MV-4-11 (cell line): ENCODE measurements around the gene MAN2B2.
"Not testable (repeated sequence)": the region's sequence is repeated elsewhere in the genome, so short reads cannot be mapped to it uniquely, and the experiment has no call there.

Source experiments
- DNase-seq: peaks from one replicate; lab custom pipeline; 2025; lab: John Stamatoyannopoulos, UW

Gene MAN2B2

GRCh38 chr4:6643141-6643847 lies 68.3 kb downstream of the MAN2B2 start:
- DNase-seq, result no peak

DNA sequence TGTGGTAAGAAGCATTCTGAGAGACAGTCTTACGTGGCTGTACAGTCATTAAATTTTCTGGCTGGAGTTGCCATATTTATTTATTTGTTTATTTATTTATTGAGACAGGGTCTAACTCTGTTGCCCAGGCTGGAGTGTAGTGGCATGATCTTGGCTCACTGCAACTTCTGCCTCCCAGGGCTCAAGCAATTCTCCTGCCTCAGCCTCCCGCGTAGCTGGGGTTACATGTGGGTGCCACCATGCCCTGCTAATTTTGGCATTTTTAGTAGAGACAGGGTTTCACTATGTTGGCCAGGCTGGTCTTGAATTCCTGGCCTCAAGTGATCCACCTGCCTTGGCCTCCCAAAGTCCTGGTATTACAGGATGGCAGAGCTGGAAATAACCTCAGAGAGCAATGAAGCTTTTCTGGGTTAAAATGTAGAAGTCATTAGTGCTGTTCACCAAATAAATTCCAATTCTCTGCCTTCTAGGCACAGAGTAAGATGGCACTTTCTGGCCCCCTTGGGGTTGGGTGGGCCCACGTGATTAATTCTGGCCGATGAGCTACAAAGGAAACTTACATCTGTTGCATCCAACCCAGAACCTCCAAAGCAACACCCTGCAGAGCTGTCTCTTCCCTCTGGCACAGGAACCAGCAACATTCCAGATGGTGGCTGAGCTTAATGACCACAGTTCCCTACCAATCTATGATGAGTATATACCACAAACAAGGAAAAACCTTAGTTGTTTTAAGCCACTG lies 70.0 kb downstream of the MAN2B2 start:
- DNase-seq, result no peak

- DNase-seq, result no peak
Measured at GRCh38 chr4:6647169-6647568, 72.2 kb downstream of the MAN2B2 start.

- DNase-seq, result no peak
Measured at GRCh38 chr4:6647582-6648230, 72.7 kb downstream of the MAN2B2 start.

DNA sequence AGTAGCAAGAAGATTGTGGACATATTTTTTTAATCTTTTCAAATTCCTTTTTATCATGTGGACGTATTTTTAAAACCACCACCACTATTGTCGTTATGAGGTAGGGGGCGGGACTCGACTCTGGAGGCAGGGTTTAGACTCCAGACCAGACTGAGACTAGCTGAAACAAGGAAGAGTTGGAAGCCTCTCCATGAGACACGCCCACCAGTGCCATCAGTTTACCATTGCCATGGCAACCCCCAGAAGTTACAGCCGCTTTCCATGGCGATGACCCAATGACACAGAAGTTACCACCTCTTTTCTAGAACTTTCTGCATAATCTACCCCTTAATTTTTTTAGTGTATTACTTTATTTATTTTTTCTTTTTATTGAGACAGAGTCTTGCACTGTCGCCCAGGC lies 74.2 kb downstream of the MAN2B2 start:
- DNase-seq, result no peak

GRCh38 chr4:6654211-6654610 lies 79.2 kb downstream of the MAN2B2 start:
- DNase-seq, result not testable (repeated sequence)

DNA sequence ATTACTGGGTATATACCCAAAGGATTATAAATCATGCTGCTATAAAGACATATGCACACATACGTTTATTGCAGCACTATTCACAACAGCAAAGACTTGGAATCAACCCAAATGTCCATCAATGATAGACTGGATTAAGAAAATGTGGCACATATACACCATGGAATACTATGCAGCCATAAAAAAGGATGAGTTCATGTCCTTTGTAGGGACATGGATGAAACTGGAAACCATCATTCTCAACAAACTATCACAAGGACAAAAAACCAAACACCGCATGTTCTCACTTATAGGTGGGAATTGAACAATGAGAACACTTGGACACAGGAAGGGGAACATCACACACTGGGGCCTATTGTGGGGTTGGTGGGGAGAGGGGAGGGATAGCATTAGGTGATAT lies 80.3 kb downstream of the MAN2B2 start:
- not testable (repeated sequence) for DNase-seq

DNA sequence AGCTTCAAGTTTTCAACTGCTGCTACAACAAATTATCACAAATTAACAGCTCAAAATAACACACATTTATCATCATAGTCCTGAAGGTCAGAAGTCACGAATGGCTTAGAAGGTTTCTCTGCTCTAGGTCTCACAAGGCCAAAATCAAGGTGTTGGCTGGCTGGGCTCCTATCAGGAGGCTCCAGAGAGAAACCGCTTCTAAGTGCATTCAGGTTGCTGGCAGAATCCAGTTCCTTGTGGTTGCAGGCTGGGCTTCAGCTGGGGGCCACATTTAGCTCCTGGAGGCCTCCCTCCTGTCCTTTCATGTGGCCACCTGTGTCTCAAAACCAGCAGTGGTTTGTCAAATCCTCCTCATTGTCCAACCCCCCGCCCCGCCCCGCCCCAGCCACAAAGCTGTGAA lies 80.9 kb downstream of the MAN2B2 start:
- DNase-seq, result no peak

GRCh38 chr4:6657242-6658208 lies 82.5 kb downstream of the MAN2B2 start:
- no peak for DNase-seq

GRCh38 chr4:6658209-6658595 lies 83.2 kb downstream of the MAN2B2 start:
- no peak for DNase-seq

GRCh38 chr4:6658597-6659075 lies 83.6 kb downstream of the MAN2B2 start:
- no peak for DNase-seq

GRCh38 chr4:6659897-6660296 lies 84.9 kb downstream of the MAN2B2 start:
- DNase-seq, result no peak

DNA sequence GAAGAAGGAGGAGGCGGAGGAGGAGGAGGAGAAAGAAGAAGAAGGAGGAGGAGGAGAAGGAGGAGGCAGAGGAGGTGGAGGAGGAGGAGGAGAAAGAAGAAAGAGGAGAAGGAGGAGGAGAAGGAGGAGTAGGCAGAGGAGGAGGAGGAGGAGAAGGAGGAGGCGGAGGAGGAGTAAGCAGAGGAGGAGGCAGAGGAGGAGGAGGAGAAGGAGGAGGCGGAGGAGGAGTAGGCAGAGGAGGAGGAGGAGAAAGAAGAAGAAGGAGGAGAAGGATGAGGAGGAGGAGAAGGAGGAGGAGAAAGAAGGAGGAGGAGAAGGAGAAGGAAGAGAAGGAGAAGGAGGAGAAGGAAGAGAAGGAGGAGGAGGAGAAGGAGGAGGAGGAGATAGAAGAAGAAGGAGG lies 85.4 kb downstream of the MAN2B2 start:
- DNase-seq, result no peak

- DNase-seq, result no peak
Measured at GRCh38 chr4:6662591-6662990, 87.6 kb downstream of the MAN2B2 start.

DNA sequence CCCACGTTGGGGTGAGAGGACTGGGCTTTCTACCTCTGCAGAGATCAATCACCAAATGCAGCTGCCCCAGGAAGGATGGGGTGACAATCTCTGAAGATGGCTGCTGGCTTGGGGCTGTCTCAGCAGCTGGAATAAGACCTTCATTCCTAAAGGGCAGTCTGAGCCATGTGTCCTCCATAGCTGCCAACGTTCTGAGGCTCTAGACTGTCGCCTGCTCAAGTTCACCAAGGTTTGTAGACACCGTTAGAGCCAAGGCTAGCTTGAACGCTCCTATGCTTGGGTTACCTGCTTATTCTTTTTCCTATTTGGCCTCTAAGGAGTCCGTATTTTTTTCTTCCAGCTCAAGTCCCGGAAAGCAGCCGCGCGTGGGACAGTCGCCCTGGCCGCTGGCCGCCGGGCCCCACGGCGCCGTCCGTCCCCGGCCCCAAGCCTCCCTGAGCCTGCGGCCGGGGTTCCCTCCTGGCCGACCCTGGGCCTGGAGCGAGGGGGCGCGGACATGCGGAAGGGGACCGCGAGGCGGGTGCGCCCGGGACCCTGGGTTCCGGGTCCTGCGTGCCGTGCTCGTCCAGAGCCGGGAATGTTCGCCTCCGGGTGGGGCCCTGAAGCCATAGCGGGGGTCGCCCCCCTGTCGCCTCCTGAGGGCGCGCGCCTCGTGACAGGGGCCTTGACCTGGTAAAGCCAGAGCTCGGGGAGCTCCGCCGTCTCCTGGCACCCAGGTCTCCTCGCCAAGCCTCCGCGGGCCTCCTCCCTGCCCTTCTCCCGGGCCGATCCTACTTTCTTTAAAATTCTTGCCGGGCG lies 88.8 kb downstream of the MAN2B2 start:
- DNase-seq, result no peak

- no peak for DNase-seq
Measured at GRCh38 chr4:6665320-6665654, 90.3 kb downstream of the MAN2B2 start.

- DNase-seq, result peak; percentile 22
Measured at GRCh38 chr4:6668391-6668790, 93.4 kb downstream of the MAN2B2 start.

DNA sequence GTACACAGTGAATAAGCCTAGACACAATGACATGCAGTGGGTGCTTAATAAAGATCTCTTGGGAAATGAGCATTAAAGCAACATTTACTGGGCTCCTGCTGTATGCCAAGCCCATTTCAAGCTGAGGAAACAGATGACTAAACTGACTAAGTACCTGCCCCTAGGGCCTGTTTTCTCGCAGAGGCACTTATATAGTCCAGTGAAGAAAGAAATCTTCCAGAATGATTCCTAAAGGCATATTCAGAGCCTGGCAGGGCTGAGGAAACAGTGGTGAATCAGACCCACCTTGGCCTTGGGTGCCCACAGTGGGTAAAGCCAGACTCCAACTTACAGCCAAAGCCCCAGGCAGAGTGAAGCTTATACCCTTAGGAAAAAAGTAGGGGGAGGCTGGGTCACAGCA lies 96.7 kb downstream of the MAN2B2 start:
- DNase-seq, result no peak

- no peak for DNase-seq
Measured at GRCh38 chr4:6672131-6672530, 97.1 kb downstream of the MAN2B2 start.

GRCh38 chr4:6672541-6673190 lies 97.7 kb downstream of the MAN2B2 start:
- not testable (repeated sequence) for DNase-seq
